ENCODE data around the gene TMEM150C.

Gene TMEM150C

GRCh38 chr4:82528868-82529267 is 32.9 kb downstream of the TMEM150C start:
- Histone ChIP-seq H3K27me3 (ENCODE audit: control insufficient read depth, insufficient read depth, low read length) (peaks cover 13% of the 10 kb centered on the region), H3K4me2 (ENCODE audit: low read length) (no peak overlapping the region), H3K9me3 (replicated peaks; ENCODE audit: low read length) (no peaks in the 10 kb centered on the region), H3K4me1 (ENCODE audit: control insufficient read depth, insufficient read depth, low read length) (no peaks in the 10 kb centered on the region), H3K36me3 (ENCODE audit: insufficient read depth, low read length) (no peaks in the 10 kb centered on the region), H3K9ac (ENCODE audit: low read depth, low read length) (no peak overlapping the region), H3K4me3 (ENCODE audit: low read length) (no peak overlapping the region)

GRCh38 chr4:82528074-82528473 is 33.7 kb downstream of the TMEM150C start:
- H3K9ac ChIP-seq (ENCODE audit: low read depth, low read length), result no peak overlapping the region
- H3K4me3 ChIP-seq (ENCODE audit: low read length), result no peak overlapping the region
- H3K27me3 ChIP-seq (ENCODE audit: control insufficient read depth, insufficient read depth, low read length), result peaks cover 13% of the 10 kb centered on the region
- H3K4me1 ChIP-seq (ENCODE audit: control insufficient read depth, insufficient read depth, low read length), result no peaks in the 10 kb centered on the region
- H3K4me2 ChIP-seq (ENCODE audit: low read length), result no peak overlapping the region
- no peaks in the 10 kb centered on the region for H3K36me3 ChIP-seq (ENCODE audit: insufficient read depth, low read length)
- no peaks in the 10 kb centered on the region for H3K9me3 ChIP-seq (replicated peaks; ENCODE audit: low read length)

GRCh38 chr4:82525307-82525911 is 36.4 kb downstream of the TMEM150C start:
- H3K9me3 ChIP-seq (replicated peaks; ENCODE audit: low read length), result no peaks in the 10 kb centered on the region
- H3K9ac ChIP-seq (ENCODE audit: low read depth, low read length), result no peak overlapping the region
- H3K4me3 ChIP-seq (ENCODE audit: low read length), result no peak overlapping the region
- H3K27me3 ChIP-seq (ENCODE audit: control insufficient read depth, insufficient read depth, low read length), result peaks cover 21% of the 10 kb centered on the region
- H3K36me3 ChIP-seq (ENCODE audit: insufficient read depth, low read length), result no peaks in the 10 kb centered on the region
- H3K4me2 ChIP-seq (ENCODE audit: low read length), result no peak overlapping the region
- H3K4me1 ChIP-seq (ENCODE audit: control insufficient read depth, insufficient read depth, low read length), result no peaks in the 10 kb centered on the region

- Histone ChIP-seq H3K36me3 (ENCODE audit: insufficient read depth, low read length) (no peaks in the 10 kb centered on the region), H3K9me3 (replicated peaks; ENCODE audit: low read length) (no peaks in the 10 kb centered on the region), H3K27me3 (ENCODE audit: control insufficient read depth, insufficient read depth, low read length) (peaks cover 21% of the 10 kb centered on the region), H3K4me2 (ENCODE audit: low read length) (no peak overlapping the region), H3K4me3 (ENCODE audit: low read length) (no peak overlapping the region), H3K4me1 (ENCODE audit: control insufficient read depth, insufficient read depth, low read length) (no peaks in the 10 kb centered on the region), H3K9ac (ENCODE audit: low read depth, low read length) (no peak overlapping the region)
Measured at GRCh38 chr4:82524570-82525152, 37.1 kb downstream of the TMEM150C start.

GRCh38 chr4:82523179-82523578 is 38.6 kb downstream of the TMEM150C start:
- Histone ChIP-seq H3K4me3 (ENCODE audit: low read length) (no peak overlapping the region), H3K9me3 (replicated peaks; ENCODE audit: low read length) (no peaks in the 10 kb centered on the region), H3K9ac (ENCODE audit: low read depth, low read length) (no peak overlapping the region), H3K4me1 (ENCODE audit: control insufficient read depth, insufficient read depth, low read length) (no peaks in the 10 kb centered on the region), H3K4me2 (ENCODE audit: low read length) (no peak overlapping the region), H3K27me3 (ENCODE audit: control insufficient read depth, insufficient read depth, low read length) (peaks cover 16% of the 10 kb centered on the region), H3K36me3 (ENCODE audit: insufficient read depth, low read length) (no peaks in the 10 kb centered on the region)

GRCh38 chr4:82522472-82522871 is 39.3 kb downstream of the TMEM150C start:
- no peak overlapping the region for H3K4me3 ChIP-seq (ENCODE audit: low read length)
- H3K36me3 ChIP-seq (ENCODE audit: insufficient read depth, low read length), result no peaks in the 10 kb centered on the region

GRCh38 chr4:82521283-82521682 is 40.5 kb downstream of the TMEM150C start:
- no peak overlapping the region for H3K4me2 ChIP-seq (ENCODE audit: low read length)
- H3K9me3 ChIP-seq (replicated peaks; ENCODE audit: low read length), result no peaks in the 10 kb centered on the region
- H3K4me1 ChIP-seq (ENCODE audit: control insufficient read depth, insufficient read depth, low read length), result peaks cover 8% of the 10 kb centered on the region
- peaks cover 12% of the 10 kb centered on the region for H3K27me3 ChIP-seq (ENCODE audit: control insufficient read depth, insufficient read depth, low read length)
- no peak overlapping the region for H3K4me3 ChIP-seq (ENCODE audit: low read length)
- H3K36me3 ChIP-seq (ENCODE audit: insufficient read depth, low read length), result no peaks in the 10 kb centered on the region
- H3K9ac ChIP-seq (ENCODE audit: low read depth, low read length), result no peak overlapping the region

More at GRCh38 chr4:82522472-82522871, 39.3 kb downstream of the TMEM150C start:
- no peaks in the 10 kb centered on the region for H3K4me1 ChIP-seq (ENCODE audit: control insufficient read depth, insufficient read depth, low read length)
- peaks cover 16% of the 10 kb centered on the region for H3K27me3 ChIP-seq (ENCODE audit: control insufficient read depth, insufficient read depth, low read length)
- no peak overlapping the region for H3K4me2 ChIP-seq (ENCODE audit: low read length)
- H3K9me3 ChIP-seq (replicated peaks; ENCODE audit: low read length), result no peaks in the 10 kb centered on the region
- no peak overlapping the region for H3K9ac ChIP-seq (ENCODE audit: low read depth, low read length)

GRCh38 chr4:82519776-82520175 is 42.0 kb downstream of the TMEM150C start:
- Histone ChIP-seq H3K36me3 (ENCODE audit: insufficient read depth, low read length) (no peaks in the 10 kb centered on the region), H3K9ac (ENCODE audit: low read depth, low read length) (no peak overlapping the region), H3K4me1 (ENCODE audit: control insufficient read depth, insufficient read depth, low read length) (peaks cover 8% of the 10 kb centered on the region), H3K4me2 (ENCODE audit: low read length) (no peak overlapping the region), H3K27me3 (ENCODE audit: control insufficient read depth, insufficient read depth, low read length) (peaks cover 8% of the 10 kb centered on the region), H3K9me3 (replicated peaks; ENCODE audit: low read length) (no peaks in the 10 kb centered on the region), H3K4me3 (ENCODE audit: low read length) (no peak overlapping the region)

- Histone ChIP-seq H3K4me3 (ENCODE audit: low read length) (no peak overlapping the region), H3K9ac (ENCODE audit: low read depth, low read length) (no peak overlapping the region), H3K4me1 (ENCODE audit: control insufficient read depth, insufficient read depth, low read length) (peaks cover 8% of the 10 kb centered on the region), H3K36me3 (ENCODE audit: insufficient read depth, low read length) (no peaks in the 10 kb centered on the region), H3K9me3 (replicated peaks; ENCODE audit: low read length) (no peaks in the 10 kb centered on the region), H3K27me3 (ENCODE audit: control insufficient read depth, insufficient read depth, low read length) (peaks cover 8% of the 10 kb centered on the region), H3K4me2 (ENCODE audit: low read length) (no peak overlapping the region)
Measured at GRCh38 chr4:82519072-82519471, 42.7 kb downstream of the TMEM150C start.

- no peaks in the 10 kb centered on the region for H3K36me3 ChIP-seq (ENCODE audit: insufficient read depth, low read length)
- no peak overlapping the region for H3K4me3 ChIP-seq (ENCODE audit: low read length)
- H3K9ac ChIP-seq (ENCODE audit: low read depth, low read length), result no peak overlapping the region
- peaks cover 10% of the 10 kb centered on the region for H3K27me3 ChIP-seq (ENCODE audit: control insufficient read depth, insufficient read depth, low read length)
- no peaks in the 10 kb centered on the region for H3K9me3 ChIP-seq (replicated peaks; ENCODE audit: low read length)
- peaks cover 8% of the 10 kb centered on the region for H3K4me1 ChIP-seq (ENCODE audit: control insufficient read depth, insufficient read depth, low read length)
- no peak overlapping the region for H3K4me2 ChIP-seq (ENCODE audit: low read length)
Measured at GRCh38 chr4:82517043-82517442, 44.7 kb downstream of the TMEM150C start.

GRCh38 chr4:82515705-82516104 is 46.1 kb downstream of the TMEM150C start:
- H3K4me3 ChIP-seq (ENCODE audit: low read length), result no peak overlapping the region
- no peaks in the 10 kb centered on the region for H3K36me3 ChIP-seq (ENCODE audit: insufficient read depth, low read length)
- H3K9me3 ChIP-seq (replicated peaks; ENCODE audit: low read length), result no peaks in the 10 kb centered on the region
- H3K9ac ChIP-seq (ENCODE audit: low read depth, low read length), result no peak overlapping the region
- no peak overlapping the region for H3K4me2 ChIP-seq (ENCODE audit: low read length)
- H3K4me1 ChIP-seq (ENCODE audit: control insufficient read depth, insufficient read depth, low read length), result peaks cover 8% of the 10 kb centered on the region
- peaks cover 3% of the 10 kb centered on the region for H3K27me3 ChIP-seq (ENCODE audit: control insufficient read depth, insufficient read depth, low read length)

GRCh38 chr4:82513382-82513781 is 48.4 kb downstream of the TMEM150C start:
- Histone ChIP-seq H3K4me3 (ENCODE audit: low read length) (no peak overlapping the region), H3K4me2 (ENCODE audit: low read length) (no peak overlapping the region), H3K9ac (ENCODE audit: low read depth, low read length) (no peak overlapping the region), H3K9me3 (replicated peaks; ENCODE audit: low read length) (no peaks in the 10 kb centered on the region), H3K36me3 (ENCODE audit: insufficient read depth, low read length) (no peaks in the 10 kb centered on the region), H3K27me3 (ENCODE audit: control insufficient read depth, insufficient read depth, low read length) (peaks cover 3% of the 10 kb centered on the region), H3K4me1 (ENCODE audit: control insufficient read depth, insufficient read depth, low read length) (peaks cover 8% of the 10 kb centered on the region)
